ENCODE measurements around the gene CARS1.

Gene CARS1

DNA sequence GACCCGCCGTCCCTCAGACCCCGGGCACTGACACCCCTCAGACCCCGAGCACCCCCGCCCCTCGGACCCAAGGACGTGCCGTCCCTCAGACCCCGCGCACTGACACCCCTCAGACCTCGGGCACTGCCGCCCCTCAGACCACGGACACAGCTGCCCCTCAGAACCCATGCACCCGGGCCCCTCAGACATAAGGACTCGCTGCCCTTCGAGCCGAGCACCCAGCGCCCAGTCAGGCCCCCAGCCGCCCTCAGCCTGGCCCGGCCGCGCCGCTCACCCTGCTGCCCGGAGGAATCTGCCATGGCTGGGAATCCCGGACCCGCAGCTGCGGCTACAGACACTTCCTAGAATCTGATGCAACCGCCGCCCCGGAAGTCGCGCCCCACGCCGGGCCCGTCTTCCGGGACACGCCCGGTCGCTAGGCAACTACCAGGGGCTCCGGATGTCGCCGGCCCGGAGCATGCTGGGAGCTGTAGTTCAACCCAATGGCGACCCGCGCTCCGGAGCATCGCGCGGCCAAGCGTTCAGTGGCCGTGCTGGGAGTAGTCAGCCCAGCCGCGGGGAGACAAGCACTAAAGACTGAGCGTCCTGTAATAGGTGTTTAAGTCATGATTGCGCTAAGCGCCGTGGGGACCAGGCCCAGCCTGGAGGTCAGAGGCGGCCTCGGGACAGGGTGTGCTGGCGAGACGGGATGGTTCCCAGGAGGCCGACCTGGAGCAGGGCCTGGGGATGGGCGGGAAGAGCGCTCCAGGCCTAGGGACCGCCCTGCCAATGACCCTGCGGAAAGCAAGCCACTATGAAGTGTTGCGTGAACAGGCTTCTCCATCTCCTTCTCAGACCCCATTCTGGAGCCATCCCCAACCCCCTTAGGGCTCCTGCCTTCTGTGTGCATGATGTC is at the start of gene CARS1:
Gene CARS1, minus strand, starts transcription at position 355 of the 895 bp plus-strand sequence. Its CDS starts 56 bp downstream, at position 299.
- peaks cover 13% of the 10 kb centered on the region for H3K4me1 ChIP-seq (ENCODE audit: insufficient read depth, low read length)
- H2AFZ ChIP-seq (ENCODE audit: low read depth, low read length): peak within 1 kb of the TSS; percentile 90
- H3K27me3 ChIP-seq (ENCODE audit: insufficient read depth, low read length): no peaks in the 10 kb centered on the region
- H3K4me3 ChIP-seq (ENCODE audit: low read length): peak within 1 kb of the TSS; percentile 85
- peaks cover 10% of the 10 kb centered on the region for H3K36me3 ChIP-seq (ENCODE audit: insufficient read depth, low read length)
- H3K9me3 ChIP-seq (ENCODE audit: low read length): no peaks in the 10 kb centered on the region

DNA sequence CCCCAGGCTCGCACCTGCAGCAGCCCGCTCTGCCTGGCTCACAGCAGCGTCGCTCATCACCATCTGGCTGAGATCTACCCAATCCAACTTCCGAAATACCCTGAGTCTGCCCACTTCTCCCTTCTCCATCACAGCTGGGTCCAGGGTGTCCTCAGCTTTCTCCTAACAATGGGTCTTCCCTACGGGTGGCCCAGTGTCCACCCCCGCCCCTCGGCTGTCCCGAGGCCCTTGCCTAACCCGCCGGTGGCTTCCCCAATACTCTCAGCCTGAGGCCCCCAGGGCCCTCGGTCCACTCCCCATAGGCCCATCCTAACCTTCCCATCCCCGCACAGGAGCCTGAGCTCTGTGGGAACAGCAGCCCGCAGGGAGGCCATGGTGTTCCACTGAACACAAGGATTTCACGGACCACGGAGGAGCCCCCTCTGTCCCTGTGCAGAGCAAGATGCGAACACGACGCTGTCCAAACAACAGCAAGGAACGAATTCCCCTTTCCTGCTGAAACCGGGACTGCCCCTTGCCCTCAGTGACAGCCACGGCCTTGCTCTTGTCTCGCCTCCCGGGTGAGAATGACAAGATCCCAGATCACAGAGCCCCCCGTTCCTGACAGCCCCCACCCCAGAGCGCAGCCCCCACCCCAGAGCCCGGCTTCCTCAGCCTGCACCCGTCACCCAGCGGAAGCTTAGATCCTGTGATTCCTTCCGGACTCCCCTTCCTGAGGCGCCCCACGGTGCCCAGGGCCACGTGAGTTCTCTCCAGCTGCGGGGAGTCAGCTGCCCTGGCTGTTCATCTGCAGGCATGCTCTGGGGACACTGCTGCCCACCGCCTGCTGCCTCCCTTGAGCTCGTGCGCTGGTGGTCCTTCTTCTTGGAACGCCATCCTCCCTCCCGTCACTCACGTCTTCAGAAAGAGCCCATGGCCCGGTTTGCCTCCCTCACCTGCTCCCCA is 48.8 kb upstream of the CARS1 start:
- no peak overlapping the region for H2AFZ ChIP-seq (ENCODE audit: low read depth, low read length)
- H3K4me3 ChIP-seq (ENCODE audit: low read length): no peak overlapping the region
- no peaks in the 10 kb centered on the region for H3K9me3 ChIP-seq (ENCODE audit: low read length)
- H3K4me1 ChIP-seq (ENCODE audit: insufficient read depth, low read length): no peaks in the 10 kb centered on the region
- H3K27me3 ChIP-seq (ENCODE audit: insufficient read depth, low read length): no peaks in the 10 kb centered on the region
- peaks cover 15% of the 10 kb centered on the region for H3K36me3 ChIP-seq (ENCODE audit: insufficient read depth, low read length)

DNA sequence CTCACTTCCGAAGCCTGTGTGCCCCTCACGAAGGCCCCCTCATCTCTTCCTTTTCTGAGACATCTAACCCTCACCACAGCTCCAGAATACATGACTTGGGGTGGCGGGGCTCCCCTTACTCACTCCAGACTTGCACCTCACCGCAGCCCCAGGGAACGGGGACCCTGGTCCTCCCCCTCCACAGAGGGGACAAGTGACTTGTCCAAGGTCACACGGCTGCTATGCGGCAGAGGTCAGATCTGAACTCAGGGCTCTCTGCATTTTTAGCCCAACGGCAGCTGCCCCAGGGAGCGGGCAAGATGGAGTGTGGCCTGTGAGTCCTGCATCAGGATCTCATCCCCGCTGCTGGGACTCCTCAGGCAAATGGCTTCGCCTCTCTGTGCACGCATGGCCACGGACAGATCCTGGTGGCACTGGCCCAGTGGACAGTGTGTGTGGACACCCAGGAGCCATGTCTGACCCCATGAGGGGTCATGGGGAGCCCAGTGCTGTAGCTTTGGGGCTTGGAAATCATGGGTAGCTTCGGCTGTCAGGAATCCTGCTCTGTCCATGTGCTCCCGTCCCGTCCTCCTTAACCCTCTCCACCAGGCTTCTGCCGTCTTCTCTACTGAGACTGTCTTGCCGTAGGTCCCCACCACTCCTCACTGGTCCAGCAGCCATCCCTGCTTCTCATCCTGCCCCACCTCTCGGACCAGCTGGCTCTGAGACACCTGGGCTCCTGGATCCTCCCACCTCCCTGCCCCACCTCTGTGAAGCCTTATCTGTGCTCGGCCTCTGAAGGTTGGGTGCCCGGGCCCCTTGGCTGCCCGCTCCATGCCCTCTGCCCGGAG is 48.0 kb upstream of the CARS1 start:
- Histone ChIP-seq H2AFZ (ENCODE audit: low read depth, low read length) (no peak overlapping the region), H3K4me3 (ENCODE audit: low read length) (no peak overlapping the region), H3K9me3 (ENCODE audit: low read length) (no peaks in the 10 kb centered on the region), H3K27me3 (ENCODE audit: insufficient read depth, low read length) (no peaks in the 10 kb centered on the region), H3K4me1 (ENCODE audit: insufficient read depth, low read length) (no peaks in the 10 kb centered on the region), H3K36me3 (ENCODE audit: insufficient read depth, low read length) (peaks cover 16% of the 10 kb centered on the region)

DNA sequence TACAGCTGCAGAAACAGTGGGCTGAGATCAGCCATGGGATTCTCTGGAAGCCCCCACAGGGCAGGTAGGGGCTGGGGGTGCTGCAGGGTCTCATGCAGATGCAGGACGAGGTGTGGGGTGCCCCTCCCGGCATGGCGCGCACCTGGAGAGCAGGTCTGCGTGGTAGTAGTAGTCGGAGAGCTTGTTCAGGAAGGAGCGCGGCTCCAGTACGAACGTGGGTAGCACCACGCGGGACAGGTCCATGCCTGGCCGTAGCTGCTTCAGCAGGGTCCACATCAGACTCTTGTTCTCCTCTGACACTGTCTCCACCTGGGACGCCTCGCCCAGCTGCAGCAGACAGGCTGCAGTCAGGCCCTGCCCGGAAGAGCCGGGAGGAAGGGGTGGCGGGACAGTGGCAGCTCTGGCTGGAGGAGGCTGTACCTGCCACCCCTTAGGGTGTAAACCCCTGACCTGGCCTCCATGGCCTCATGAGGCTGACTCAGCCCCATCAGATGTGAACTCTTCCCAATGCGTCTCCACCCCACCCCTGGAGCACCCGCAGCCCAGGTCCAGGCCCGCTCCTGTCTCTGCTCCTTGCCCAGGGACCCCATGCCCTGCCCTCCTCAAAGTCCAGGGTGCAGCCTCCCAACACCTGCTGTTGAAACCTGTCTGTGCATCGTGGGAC is 47.0 kb upstream of the CARS1 start:
- Histone ChIP-seq H3K27me3 (ENCODE audit: insufficient read depth, low read length) (no peaks in the 10 kb centered on the region), H3K9me3 (ENCODE audit: low read length) (no peaks in the 10 kb centered on the region), H3K36me3 (ENCODE audit: insufficient read depth, low read length) (peaks cover 19% of the 10 kb centered on the region), H2AFZ (ENCODE audit: low read depth, low read length) (no peak overlapping the region), H3K4me1 (ENCODE audit: insufficient read depth, low read length) (no peaks in the 10 kb centered on the region), H3K4me3 (ENCODE audit: low read length) (no peak overlapping the region)

DNA sequence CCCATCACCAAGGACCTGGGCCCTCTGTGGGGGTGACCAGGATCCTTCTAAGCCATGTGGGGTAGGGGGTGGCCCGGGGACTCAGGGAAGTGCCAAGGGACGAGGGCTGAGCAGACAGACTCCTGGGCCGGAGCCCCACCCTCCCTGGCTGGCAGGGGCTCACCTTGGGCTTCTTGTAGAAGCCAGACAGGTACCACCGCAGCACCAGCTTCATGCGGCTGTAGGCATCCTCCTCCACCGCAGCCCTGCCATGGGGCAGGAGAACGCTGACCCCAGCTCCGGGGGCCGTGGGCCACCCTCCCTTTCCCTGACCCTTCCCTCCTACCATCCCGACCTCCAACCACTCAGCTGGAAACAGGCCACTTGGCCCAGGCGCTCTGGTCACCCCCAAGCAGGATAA is 45.9 kb upstream of the CARS1 start:
- no peak overlapping the region for H3K4me3 ChIP-seq (ENCODE audit: low read length)
- H3K9me3 ChIP-seq (ENCODE audit: low read length): no peaks in the 10 kb centered on the region
- H2AFZ ChIP-seq (ENCODE audit: low read depth, low read length): no peak overlapping the region
- peaks cover 24% of the 10 kb centered on the region for H3K36me3 ChIP-seq (ENCODE audit: insufficient read depth, low read length)
- no peaks in the 10 kb centered on the region for H3K27me3 ChIP-seq (ENCODE audit: insufficient read depth, low read length)
- no peaks in the 10 kb centered on the region for H3K4me1 ChIP-seq (ENCODE audit: insufficient read depth, low read length)

DNA sequence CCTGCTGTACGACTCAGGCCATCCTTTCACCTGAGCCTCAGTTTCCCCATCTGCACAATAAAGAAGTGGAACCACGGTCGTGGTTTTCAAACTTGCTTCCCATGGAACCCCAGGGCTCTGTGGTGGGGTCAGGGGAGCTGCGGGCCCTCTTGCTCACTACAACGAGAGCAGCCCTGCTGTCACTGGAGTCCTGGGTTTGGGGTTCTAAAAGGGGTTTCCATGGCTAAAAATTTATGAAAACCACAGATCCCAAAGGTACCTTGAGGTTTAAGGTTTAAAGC is 45.4 kb upstream of the CARS1 start:
- Histone ChIP-seq H3K9me3 (ENCODE audit: low read length) (no peaks in the 10 kb centered on the region), H2AFZ (ENCODE audit: low read depth, low read length) (no peak overlapping the region), H3K4me3 (ENCODE audit: low read length) (no peak overlapping the region), H3K4me1 (ENCODE audit: insufficient read depth, low read length) (no peaks in the 10 kb centered on the region), H3K27me3 (ENCODE audit: insufficient read depth, low read length) (no peaks in the 10 kb centered on the region), H3K36me3 (ENCODE audit: insufficient read depth, low read length) (peaks cover 23% of the 10 kb centered on the region)

DNA sequence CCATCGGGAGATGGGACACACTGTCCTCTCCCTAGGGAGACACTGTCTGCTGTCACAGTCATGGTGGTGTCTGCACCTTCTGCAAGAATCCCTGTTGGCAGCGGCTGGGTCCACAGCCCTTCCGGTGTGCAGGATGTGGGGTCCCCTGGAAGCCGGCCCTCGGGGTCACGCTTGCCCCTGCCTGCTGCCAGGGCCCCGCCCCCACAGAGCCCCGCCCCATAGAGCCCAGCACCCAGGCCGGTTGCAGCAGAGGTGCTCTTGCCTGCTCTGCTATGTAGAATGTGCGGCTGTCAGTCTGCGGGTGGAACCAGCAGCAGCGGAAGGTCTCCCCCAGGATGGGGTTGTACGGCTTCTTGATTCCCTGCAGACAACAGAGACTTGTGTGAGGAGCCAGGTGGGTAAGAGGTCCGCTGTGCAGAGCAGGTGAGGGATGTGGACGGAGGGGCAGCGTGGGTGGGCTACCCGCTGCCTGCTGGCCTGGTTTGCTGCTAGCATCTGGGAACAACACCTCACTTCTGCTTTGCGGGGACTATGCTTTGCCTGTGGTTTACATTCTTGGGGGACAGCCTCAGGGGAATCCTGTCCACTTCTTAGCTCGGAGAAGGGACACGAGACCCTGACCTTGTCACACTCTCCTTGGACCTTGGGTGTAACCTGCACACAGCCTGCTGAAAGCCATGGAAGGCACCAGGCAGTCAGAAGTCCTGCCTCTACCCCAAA is 44.9 kb upstream of the CARS1 start:
- Histone ChIP-seq H2AFZ (ENCODE audit: low read depth, low read length) (no peak overlapping the region), H3K4me3 (ENCODE audit: low read length) (no peak overlapping the region)

DNA sequence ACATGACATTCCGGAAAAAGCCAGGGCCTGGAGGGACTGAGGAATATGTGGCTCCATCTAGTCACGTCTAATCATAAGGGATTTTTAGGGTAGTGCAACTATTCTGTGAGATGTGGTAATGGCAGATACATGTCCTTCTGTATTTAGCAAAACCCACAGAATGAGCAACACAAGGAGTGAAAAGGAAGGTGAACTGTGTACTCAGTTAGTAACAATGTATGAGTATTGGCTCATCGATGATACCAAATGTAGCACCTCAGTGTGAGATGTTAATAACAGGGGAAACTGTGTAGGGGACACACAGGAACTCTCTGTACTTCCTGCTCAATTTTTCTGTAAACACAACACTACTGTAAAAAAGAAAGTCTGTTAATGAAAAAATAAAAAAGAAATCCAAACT is 42.0 kb upstream of the CARS1 start:
- Histone ChIP-seq H2AFZ (ENCODE audit: low read depth, low read length) (no peak overlapping the region), H3K4me1 (ENCODE audit: insufficient read depth, low read length) (peaks cover 11% of the 10 kb centered on the region), H3K4me3 (ENCODE audit: low read length) (no peak overlapping the region), H3K9me3 (ENCODE audit: low read length) (no peaks in the 10 kb centered on the region), H3K36me3 (ENCODE audit: insufficient read depth, low read length) (peaks cover 20% of the 10 kb centered on the region), H3K27me3 (ENCODE audit: insufficient read depth, low read length) (no peaks in the 10 kb centered on the region)

More for the DNA sequence above, 44.9 kb upstream of the CARS1 start:
- H3K9me3 ChIP-seq (ENCODE audit: low read length): no peaks in the 10 kb centered on the region
- no peaks in the 10 kb centered on the region for H3K4me1 ChIP-seq (ENCODE audit: insufficient read depth, low read length)
- no peaks in the 10 kb centered on the region for H3K27me3 ChIP-seq (ENCODE audit: insufficient read depth, low read length)
- peaks cover 21% of the 10 kb centered on the region for H3K36me3 ChIP-seq (ENCODE audit: insufficient read depth, low read length)

DNA sequence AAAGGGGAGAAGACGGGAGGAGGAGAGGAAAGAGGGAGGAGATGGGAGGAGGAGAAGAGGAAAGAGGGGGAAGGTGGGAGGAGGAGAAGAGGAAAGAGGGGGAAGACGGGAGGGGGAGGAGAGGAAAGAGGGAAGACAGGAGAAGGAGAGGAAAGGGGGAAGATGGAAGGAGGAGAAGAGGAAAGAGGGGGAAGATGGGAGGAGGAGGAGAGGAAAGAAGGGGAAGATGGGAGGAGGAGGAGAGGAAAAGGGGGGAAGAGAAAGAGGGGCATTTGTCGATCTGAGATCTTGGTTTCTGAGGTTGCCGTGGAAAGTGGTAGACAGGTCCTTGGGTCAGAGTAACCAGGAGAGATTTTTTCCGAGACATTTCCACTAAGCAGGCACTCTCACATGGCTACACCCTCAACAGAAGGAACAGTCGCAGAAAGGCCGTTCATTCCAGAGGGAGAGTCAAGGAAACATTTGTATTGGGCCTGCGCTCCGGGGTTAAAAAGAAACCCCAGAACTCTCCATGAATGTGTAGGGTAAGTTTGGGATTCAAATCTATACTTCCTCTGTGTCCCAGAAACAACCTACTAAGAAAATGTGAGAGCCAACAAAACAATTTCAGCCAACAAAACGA is 39.8 kb upstream of the CARS1 start:
- Histone ChIP-seq H3K36me3 (ENCODE audit: insufficient read depth, low read length) (peaks cover 15% of the 10 kb centered on the region), H3K4me3 (ENCODE audit: low read length) (no peak overlapping the region), H3K4me1 (ENCODE audit: insufficient read depth, low read length) (peaks cover 11% of the 10 kb centered on the region), H3K27me3 (ENCODE audit: insufficient read depth, low read length) (no peaks in the 10 kb centered on the region), H3K9me3 (ENCODE audit: low read length) (no peaks in the 10 kb centered on the region), H2AFZ (ENCODE audit: low read depth, low read length) (no peak overlapping the region)

DNA sequence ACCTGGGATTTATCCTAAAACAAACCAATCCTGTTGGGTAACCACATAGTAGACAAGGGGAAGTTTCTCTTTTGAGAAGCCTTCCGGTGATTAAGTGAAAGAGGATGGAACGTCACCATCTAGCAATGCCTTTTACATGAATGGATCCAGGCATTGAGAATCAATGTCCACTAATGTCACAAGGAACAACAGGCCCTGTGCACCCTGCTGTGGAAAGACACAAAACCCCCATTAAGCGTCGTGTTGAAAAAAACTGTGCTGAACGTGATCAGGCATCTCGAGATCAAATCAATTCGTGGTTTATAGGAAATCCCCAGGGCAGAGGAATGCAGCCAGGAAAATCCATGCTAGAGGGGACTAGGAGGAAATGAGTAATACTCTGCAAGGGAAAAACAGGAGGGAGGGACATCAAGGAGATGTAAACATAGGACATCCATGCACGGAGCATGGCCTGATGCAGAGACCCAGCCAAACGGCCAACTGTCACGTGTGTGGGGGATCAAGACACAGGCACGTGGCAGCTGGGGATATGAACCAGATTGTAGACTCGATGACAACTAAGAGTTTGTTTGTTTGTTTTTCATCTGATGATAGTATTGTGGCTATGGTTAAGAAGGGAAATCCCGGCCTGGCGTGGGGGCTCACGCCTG is 38.6 kb upstream of the CARS1 start:
- Histone ChIP-seq H3K4me1 (ENCODE audit: insufficient read depth, low read length) (peaks cover 11% of the 10 kb centered on the region), H3K27me3 (ENCODE audit: insufficient read depth, low read length) (no peaks in the 10 kb centered on the region), H3K36me3 (ENCODE audit: insufficient read depth, low read length) (peaks cover 11% of the 10 kb centered on the region), H2AFZ (ENCODE audit: low read depth, low read length) (no peak overlapping the region), H3K4me3 (ENCODE audit: low read length) (no peak overlapping the region), H3K9me3 (ENCODE audit: low read length) (no peaks in the 10 kb centered on the region)

DNA sequence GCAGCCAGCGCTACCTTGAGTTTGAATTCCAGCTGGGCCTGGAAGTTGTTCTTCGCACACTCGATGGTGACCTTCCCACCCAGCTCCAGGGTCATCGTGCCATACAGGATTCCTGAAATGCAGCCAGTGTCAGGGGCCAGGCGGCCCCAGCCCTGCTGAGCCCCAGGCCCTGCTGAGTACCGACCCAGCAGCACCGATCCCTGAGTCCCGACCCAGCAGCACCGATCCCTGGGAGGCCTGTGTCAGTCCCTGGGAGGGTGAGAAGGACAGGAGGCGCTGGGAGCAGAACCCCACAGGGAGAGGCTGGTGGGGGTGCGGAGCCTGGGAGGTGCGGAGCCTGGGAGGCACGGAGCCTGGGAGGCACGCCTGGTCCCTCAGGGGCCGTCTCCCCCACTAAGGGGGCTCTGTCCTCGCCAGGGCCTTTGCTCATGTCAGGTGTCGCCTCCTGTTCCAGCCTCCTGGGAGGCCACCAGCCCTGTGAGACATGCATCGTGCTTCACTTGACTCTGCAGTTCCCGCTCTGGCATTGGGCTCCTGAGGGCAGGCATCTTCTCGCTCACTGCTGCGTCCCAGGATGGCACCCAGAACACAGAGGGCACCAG is 37.1 kb upstream of the CARS1 start:
- no peak overlapping the region for H2AFZ ChIP-seq (ENCODE audit: low read depth, low read length)
- no peaks in the 10 kb centered on the region for H3K27me3 ChIP-seq (ENCODE audit: insufficient read depth, low read length)
- H3K4me3 ChIP-seq (ENCODE audit: low read length): no peak overlapping the region
- no peaks in the 10 kb centered on the region for H3K9me3 ChIP-seq (ENCODE audit: low read length)
- peaks cover 6% of the 10 kb centered on the region for H3K36me3 ChIP-seq (ENCODE audit: insufficient read depth, low read length)
- peaks cover 11% of the 10 kb centered on the region for H3K4me1 ChIP-seq (ENCODE audit: insufficient read depth, low read length)

Data from neuron (in vitro differentiated cells).